Measurements from ENCODE around the gene CAB39L.

GRCh38 chr13:49288458-49288857 lies 155.4 kb downstream of the CAB39L start:
- TF ChIP-seq CTCF (IDR thresholded peaks at IDR 0.05; ENCODE audit: low read depth, low read length) (no peak), EZH2phosphoT487 (IDR thresholded peaks at IDR 0.05; ENCODE audit: low read depth) (no peak)

Measured in OCI-LY3 (cell line).